Measurements from ENCODE around the gene CDC42BPB. TPM values are rescaled to one million over a fixed set of nuclear protein-coding genes. Genes with fewer than 3 reads are reported as not detected.

The CDC42BPB gene
- total RNA-seq, 1 donor from 2014 or later: 131 TPM

DNA sequence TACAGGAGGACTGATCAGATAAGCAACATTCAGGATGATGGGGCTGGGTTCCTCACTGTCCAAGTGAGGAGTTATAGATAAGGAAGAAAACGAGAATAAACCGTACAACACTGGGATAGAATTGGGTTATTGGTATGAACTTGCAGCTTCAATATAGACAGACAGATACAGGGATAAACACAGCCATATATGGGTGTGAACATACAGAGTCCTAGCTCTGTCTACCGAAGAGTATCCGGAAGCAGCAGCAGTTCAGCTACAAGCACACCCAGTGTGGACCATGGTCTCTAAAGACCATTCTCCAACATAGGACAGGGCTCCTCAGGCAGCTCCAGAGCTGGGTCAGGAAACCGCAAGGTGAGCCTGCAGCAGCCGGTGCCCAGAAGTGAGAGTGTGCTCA is 40.8 kb downstream of the CDC42BPB start:
- DNase-seq (ENCODE audit: low spot score): no peak

DNA sequence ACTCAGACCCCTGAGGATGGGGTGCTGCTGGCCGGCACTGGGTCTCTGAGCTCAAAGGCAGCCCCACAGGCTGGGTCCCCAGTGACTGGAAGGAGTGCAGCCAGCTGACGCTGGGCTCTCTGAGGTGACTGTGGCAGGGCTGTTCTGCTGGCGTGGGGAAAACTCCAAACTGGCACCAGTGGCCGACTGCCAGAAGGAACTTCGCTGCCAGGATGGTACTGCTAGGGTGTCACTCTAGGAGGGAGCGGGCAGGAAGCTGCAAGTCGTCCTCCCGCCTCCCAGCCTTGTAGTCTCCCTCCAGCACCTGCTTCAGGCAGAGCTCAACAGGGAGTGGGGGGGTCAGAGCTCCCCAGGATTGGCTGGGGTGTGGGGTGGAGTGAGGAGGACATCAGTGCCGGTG is 41.3 kb downstream of the CDC42BPB start:
- no peak for DNase-seq (ENCODE audit: low spot score)

DNA sequence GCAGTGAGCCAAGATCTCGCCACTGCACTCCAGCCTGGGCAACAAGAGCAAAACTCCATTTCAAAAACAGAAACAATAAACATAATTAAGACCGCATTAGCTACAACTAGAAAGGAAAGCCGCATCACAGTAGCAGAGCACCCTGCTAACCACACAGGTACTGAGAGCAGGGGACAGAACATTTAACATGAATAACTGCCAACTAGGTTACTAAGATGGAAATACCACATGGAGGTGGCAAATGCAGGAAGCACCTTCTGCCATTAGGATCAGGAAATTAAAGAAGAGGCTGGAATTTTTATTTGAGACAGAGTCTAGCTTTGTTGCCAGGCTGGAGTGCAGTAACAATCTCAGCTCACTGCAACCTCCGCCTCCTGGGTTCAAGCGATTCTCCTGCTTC is 41.9 kb downstream of the CDC42BPB start:
- no peak for DNase-seq (ENCODE audit: low spot score)

DNA sequence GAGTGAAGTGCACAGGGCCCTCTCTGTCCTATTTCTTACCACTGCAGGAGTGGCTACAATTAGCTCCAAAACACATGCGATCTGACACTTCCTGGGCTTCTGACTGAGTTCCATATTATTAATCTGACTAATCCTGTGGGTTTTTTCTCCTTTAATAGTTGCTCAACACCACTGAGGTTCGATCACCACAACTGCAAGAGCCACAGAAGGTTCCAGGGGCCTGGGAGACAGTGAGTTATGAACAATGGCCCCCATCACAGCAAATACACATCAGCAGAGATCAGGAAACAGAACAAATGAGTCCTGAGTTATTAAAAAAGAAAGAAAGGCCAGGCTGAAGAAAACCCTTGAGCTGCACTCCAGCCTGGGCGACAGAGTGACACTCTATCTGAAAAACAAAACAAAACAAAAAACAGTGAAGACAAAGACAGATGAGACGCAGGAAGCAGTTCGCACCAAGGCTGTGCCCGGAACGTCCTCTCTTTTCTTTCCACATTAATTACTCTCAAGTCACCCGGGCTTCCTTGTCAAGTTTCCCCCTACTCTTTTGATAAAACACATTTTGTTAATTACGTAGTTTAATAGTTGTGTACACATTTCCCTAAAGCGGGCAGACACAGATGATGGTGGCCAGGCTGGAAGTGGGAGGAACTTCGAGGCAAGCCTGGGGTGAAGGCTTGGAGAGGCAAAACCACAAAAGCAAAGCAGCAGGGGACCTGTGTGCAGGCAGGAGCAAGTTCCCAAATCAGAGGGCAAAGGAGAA is 42.7 kb downstream of the CDC42BPB start:
- no peak for DNase-seq (ENCODE audit: low spot score)

DNA sequence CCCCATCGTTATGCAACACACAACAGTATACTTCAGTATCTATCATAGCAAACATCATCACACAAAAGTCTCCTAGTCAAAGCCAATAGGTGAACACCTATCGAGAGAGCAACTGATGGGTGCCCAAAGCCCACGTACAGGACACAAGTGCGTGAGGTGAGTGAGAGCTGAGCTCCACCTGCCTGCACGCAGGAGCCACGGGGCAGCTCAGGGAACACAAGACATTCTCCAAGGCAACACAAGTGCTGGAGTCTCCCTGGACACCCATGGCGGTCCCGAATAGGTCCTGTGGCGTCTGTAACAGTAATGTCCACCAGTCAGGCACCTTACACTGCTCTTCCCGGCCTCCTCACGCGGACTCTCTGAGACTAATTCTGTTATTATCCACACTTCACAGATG is 44.3 kb downstream of the CDC42BPB start:
- DNase-seq (ENCODE audit: low spot score): no peak

DNA sequence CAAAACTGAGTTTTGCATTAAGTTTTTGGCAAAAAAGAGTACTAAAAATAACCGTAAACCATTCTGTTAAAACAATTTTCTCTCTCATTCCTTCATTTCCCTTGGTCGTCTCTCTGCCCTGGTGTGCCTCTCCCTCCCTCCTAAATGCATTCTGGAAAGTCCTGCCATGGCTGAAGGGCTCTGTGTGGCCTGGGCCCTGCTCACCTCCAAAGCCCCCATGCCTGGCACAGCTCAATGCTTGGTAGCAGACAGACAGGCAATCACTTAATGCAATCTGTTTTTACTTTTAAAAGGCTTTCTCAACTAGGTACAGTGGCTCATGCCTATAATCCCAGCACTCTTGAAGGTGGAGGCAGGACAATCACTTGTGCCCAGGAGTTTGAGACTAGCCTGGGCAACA is 47.8 kb downstream of the CDC42BPB start:
- DNase-seq (ENCODE audit: low spot score): no peak

DNA sequence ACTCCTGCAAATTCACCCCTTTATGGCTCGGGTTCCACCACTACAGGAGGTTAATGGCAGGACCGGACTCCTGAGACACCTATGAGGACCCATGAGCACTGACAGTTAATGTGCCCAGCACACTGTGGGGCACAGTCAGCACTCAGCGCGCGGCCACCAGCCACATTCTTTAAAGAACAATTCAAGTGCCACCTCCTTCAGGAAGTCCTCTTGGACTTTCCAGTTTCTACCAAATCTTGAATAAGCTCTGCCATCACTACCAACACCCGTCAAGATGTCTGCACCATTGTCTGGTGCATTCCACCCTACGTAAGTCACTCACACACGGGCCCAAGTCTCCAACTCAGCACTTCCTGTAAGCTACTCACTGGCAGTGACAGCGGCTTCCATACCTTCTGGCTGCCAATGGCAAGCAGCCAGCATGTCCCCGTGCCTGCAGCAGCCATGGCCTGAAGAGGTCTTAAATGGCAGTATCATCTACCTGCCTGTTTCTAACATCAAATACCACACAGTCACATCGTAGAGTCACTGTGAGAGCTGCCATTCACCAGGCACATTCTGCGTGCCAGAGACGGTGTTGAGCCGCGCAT is 48.5 kb downstream of the CDC42BPB start:
- no peak for DNase-seq (ENCODE audit: low spot score)

DNA sequence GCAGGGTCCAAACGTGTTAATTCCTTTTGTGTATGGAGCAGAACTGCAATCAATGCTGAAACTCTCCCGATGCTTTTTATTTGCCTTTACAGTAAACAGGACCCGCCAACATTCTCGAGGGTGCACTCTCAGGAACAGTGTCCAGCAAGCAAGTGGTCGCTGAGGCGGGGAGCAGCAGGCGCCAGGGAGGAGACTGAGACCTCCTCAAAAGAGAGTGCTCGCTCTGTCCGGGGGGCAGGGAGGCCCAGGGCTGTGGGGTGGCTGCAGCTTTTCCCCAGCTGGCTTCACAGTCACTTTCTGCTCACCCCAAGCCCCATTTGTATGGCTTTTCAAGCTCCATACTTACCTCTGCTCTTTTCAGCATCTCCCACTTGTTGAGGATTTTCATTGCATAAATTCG is 49.2 kb downstream of the CDC42BPB start:
- no peak for DNase-seq (ENCODE audit: low spot score)

DNA sequence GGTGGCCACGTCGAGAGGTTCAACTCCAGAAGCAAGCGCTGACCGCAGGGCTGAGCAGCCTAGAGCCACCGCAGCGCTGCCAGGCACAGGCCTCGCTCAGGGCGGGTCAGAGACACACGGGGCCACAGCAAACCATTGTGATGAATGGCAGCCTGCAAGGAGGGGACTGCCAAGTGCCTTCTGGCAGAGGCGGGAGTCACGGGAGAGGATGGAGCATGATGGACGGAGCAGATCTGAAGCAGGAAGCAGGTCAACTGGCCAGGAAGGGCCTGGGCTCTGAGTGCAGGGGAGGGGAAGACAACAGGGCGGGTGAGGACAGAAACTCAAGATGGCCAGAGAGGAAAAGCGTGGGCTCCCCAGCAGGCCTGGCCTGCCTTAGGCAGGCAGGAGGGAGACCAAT is 49.8 kb downstream of the CDC42BPB start:
- DNase-seq (ENCODE audit: low spot score): no peak

DNA sequence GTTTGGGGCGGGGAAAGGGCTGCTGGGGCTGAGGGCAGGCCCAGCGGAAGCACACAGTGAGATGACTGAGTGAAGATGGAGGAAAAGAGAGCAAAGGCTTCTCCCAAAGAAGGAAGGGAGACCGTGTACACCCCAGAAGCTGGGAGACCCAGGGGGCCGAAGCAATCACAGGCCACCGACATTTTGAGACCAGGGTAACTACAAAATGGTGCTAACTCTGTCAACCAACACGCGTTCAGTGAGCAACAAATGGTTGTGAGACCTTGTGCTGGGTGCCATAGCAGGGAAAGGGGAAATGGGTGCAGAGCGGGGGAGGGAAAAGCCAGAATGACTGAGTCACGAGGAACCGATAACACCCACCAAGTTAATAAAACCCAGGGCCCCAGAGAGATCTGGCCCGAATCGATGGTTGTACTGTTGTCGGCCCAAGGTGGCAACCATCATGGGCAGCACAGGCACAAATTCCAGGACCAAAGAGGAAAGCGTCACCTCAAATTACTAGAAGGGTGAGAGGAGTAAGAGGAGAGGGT is 50.3 kb downstream of the CDC42BPB start:
- no peak for DNase-seq (ENCODE audit: low spot score)

DNA sequence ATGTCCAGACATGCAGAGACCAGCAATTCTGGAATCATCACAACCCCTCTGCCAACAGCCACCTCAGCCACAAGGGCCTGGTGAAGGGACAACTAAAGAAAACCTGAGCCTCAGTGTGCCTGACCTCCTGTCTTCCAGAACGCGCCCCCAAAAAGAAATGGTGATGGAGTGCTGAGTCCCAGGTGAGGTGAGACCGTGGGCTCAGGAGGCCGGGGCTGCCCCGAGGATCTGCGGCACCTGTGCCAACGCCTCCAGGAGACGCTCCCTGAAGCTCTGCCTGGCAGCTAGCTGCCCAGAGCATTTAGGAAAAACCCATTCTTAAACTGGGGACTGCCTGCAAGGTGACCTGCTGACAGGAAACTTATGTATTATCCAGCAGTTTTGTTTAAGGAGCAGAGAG is 51.2 kb downstream of the CDC42BPB start:
- DNase-seq (ENCODE audit: low spot score): no peak

DNA sequence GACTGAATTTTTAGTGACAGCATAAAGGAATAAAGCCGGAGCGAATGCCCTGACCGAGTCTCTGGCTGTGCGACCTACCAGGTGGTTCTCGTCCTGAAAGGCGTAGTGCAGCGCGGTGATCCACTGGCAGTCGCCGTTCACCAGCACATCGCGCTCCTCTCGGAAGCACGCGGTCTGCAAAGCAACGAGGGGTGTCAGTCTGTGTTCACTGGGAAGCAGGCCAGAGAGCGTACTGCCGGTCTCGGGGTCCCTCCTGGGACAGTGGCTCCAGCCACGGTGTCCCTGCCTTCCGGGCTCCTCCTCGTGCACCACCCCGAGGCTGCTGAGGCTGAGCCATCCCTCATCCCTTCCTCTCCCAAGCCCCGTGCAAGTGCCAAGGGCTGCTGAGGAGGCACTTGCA is 53.5 kb downstream of the CDC42BPB start:
- DNase-seq (ENCODE audit: low spot score): no peak

DNA sequence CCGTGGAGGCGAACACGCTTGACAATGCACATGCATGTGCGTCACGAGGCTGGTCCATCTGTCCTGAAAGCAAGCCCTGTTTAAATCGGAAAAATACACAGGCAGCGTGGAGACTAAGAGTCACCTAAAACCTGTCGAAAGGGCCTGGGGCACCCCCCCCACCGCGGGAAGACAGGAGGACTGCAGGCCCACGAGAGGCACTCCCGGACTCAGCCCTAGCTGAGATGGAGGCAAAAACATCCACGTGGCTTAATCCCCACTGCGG is 54.1 kb downstream of the CDC42BPB start:
- no peak for DNase-seq (ENCODE audit: low spot score)

DNA sequence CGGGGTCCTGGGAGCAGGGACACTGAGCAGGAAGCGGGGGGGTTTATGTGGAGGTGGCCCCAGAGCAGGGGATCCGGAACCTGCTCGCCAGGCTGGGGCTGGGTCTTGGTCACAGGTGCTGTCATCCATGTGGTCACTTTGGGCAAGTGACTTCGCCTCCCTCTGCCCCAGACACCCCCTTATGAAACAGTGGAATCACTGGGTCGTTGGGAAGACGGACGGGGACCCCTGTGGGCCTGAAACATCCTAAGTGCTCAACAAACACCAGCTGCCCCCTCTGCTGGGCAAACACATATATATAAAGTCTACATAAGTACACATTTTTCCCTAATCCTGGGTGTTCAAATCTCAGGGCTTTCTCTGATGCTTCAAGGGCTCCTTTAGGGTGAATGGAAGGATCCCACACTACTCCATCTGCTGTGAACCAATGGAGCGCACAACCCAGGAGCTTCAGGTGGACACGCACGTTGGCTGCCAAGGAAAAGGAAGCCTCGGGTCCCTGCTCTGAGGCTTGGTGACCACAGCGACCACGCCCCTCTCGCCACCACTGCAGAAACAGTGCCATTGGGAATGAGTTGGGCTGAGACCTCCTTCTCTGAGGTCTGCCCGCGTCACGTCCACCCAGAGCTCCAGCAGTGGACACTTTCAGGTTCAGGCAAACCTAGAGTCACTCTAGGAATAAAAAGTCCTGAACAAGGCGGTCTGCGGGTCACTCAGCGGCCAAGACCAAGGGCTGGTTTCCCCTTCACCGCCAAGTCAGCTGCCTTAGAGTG is 54.6 kb downstream of the CDC42BPB start:
- no peak for DNase-seq (ENCODE audit: low spot score)

DNA sequence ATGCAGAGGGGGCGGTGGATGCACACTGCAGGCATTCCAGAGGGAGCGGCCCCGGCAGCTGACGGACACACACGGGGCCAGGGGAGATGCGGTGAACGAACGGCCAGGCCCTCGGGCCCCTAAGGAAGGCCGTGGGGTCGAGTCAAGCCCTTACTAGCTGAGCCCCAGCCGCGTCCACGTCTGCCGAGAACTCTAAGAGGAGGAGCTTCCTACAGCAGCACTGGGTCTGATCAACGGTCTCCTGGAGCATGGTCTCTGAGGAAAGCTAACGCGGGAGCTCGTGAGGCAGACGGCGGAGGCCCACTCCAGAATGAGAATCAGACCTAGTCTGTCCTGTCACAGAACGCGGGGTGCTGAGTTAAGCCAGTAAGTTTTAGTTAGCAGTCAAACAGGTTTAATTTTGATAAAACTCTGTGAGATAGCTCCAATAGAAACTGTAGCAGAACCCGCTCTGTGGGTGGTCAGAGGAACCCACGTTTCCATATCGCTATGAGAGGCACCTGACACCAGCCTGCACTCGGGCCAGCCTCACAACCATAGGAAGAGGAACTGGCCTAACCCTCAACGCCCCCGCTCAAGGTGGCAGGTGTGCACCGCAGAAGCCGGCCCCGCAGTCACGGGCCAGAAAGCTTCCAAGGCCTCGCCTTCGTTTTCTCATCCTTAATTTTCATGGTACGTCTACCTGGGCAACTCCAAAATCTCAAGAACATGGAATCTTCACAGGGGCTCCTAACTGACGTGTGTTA is 55.5 kb downstream of the CDC42BPB start:
- no peak for DNase-seq (ENCODE audit: low spot score)

DNA sequence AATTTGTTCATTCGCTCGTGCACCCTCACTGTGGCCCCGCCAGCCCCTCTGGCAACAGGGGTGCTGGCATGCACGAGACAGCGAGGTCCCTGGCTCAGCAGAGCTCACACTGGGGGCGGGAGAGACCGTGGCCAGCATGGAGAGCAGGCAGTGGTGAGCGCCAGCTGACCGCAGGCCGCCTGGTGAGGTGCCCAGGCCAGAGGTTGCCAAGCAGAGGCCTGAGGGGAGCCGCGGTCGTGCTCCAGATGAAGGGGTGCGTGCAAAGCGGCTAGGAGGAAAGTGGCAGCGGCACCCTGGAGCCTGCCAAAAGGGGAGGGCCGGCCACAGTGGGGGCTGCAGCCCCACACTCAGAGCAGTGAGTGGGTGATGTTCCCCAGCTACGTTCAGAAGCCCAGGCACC is 56.1 kb downstream of the CDC42BPB start:
- no peak for DNase-seq (ENCODE audit: low spot score)

DNA sequence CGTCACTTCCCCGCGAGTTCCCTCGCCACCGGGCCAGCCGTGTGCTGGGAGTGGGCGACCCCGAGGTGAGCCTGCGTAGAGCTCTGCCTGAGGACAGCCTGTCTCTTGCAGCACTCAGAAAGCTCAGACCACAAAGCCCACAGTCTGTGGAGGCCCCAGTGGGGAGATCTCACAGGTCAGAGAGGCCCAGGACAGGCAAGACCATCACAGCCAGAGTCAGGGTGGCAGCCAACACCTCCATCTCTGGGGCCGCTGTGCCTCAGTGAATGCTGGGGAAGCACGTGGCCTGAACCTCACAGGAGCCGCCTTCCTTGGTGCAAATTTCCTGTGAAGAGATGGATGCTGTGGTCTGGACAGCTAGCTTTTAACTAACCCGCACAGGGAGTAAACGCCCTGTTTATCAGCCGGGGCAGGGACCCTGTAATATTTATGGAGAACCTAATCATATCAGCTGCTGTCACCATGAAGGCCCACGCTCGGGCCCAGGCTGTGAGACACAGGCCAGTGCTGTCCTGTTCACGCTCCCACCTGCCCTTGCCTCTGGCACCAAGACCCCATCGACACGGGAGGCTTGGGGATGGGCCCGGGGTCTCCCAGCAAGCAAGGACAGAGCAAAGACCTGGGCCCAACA is 56.9 kb downstream of the CDC42BPB start:
- DNase-seq (ENCODE audit: low spot score): no peak

DNA sequence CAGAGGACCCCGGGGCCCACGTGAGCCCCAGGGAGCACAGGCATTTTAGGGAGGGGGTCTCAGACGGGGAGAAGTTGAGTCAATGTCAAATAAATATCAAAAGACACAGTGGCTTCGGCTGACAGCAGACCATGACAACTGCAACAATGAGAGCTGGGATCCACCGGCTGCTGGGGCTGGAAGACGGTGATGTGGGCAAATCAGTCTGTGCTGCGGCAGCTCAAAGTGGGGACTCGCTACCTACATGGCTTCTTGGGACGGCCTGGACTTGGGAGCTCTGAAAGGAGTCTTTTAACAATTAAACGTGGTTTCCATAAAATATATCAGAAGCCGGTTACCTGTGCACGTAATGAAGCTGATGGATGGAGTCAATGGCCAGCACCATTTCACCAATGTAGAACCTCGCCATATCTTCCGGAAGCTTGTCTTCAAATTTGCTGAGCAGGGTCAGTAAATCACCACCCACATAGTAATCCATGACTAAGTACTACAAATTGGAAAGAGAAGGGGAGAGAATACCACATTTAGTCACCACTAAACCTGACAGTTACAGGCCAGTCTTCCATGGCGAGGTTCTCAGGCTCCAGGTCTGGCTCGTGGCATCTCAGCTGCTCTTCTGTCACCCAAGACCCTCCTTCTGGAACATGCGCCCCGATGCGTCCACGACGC is 58.0 kb downstream of the CDC42BPB start:
- no peak for DNase-seq (ENCODE audit: low spot score)

DNA sequence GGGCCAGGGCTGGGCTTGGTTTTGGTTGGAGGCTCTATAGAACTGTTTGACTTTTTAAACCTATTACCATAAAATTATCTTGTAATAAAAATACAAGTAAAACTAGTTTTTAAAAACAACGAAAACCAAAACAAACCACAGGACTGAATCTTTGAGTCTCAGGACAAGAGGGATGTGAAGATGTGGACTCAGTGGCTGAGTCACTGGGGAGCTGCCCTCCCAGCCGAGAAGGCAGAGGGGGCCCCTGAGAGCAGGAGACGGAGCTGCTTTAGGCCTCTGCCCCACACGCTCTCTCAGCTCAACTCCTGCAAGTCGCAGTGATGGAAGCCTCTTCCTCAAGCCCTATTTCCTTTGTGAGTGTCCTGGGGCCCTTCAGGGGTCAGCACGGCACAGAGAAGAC is 59.0 kb downstream of the CDC42BPB start:
- no peak for DNase-seq (ENCODE audit: low spot score)

DNA sequence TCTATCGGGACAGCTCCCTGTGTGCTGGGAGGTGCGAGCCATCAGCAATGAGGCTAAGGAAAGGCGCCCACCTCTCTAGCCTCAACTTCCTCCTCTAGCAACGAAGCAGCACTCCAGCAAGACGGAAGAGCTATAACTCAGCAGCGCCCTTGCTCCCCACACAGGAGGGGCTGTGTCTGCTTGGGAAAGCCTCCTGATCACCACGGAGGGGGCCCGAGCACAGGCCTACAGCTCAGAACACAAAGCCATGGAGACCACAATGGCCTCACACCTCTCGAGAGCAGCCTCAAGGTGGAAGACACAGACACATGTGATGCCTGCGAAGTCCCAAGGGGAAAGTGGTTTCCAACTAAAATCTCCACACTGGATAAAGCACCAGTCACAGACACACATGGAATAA is 60.4 kb downstream of the CDC42BPB start:
- DNase-seq (ENCODE audit: low spot score): no peak

DNA sequence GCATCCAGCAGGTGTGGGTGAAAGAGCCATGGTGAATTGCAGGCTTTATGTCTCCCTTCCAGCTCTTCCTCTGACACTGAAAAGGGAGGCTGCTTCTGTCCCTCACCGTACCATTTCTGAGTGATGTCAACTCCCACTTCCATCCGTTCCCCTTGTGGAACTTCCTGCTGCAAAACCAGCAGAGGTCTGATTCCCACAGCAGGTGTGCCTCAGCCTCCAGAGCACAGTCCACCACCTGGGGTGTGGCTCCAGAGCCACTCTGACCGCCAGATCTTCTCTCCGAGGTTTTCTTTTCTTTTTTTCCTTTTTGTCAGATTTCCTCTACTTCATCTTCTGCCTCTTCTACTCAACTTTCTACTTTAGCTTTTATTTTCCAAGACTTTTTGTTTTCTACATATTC is 62.7 kb downstream of the CDC42BPB start:
- no peak for DNase-seq (ENCODE audit: low spot score)

All from ureter (tissue), 1 donor.